Stimulated activated naive CD8-positive, alpha-beta T cell treated with anti-CD3 and anti-CD28 coated beads, Interleukin-15, Interleukin-2, amounts not matched to agents 100 ng/mL and 50 ng/mL, for 24 hours (primary cell): Measurements from ENCODE around the gene PPP2R2D.

Experiments used
- H3K27ac Mint-ChIP-seq: one replicate; pipeline ENCODE4 v1.8.0; 2021; ENCODE audit warnings: mild to moderate bottlenecking, mixed read lengths
- H3K27me3 Mint-ChIP-seq: one replicate; pipeline ENCODE4 v1.8.0; 2021; ENCODE audit warnings: mixed read lengths
- H3K36me3 Mint-ChIP-seq: one replicate; pipeline ENCODE4 v1.8.0; 2021; ENCODE audit warnings: low read depth, mixed read lengths
- H3K4me1 Mint-ChIP-seq: one replicate; pipeline ENCODE4 v1.8.0; 2021; ENCODE audit warnings: low read depth, mixed read lengths
- H3K4me3 Mint-ChIP-seq: one replicate; pipeline ENCODE4 v1.8.0; 2021; ENCODE audit warnings: mild to moderate bottlenecking, mixed read lengths
- H3K9me3 Mint-ChIP-seq: one replicate; pipeline ENCODE4 v1.8.0; 2021; ENCODE audit warnings: mixed read lengths

The PPP2R2D gene

GRCh38 chr10:131900350-131901152 is at the start of gene PPP2R2D:
TSS of gene PPP2R2D (plus strand) at chr10:131901008. CDS start at chr10:131901149, 141 bp downstream.
- Mint-ChIP-seq H3K27ac (peak within 1 kb of the TSS; percentile 86), H3K4me3 (peak within 1 kb of the TSS; percentile 94), H3K27me3 (peaks cover 10% of the 10 kb centered on the region), H3K4me1 (peaks cover 62% of the 10 kb centered on the region), H3K9me3 (no peaks in the 10 kb centered on the region), H3K36me3 (peaks cover 9% of the 10 kb centered on the region)

- no peaks in the 10 kb centered on the region for H3K36me3 Mint-ChIP-seq
- peak overlapping the region; percentile 45 for H3K27ac Mint-ChIP-seq
- H3K9me3 Mint-ChIP-seq = peaks cover 4% of the 10 kb centered on the region
- H3K27me3 Mint-ChIP-seq = no peaks in the 10 kb centered on the region
- no peaks in the 10 kb centered on the region for H3K4me1 Mint-ChIP-seq
- no peak overlapping the region for H3K4me3 Mint-ChIP-seq
These were observed 49.5 kb upstream of the PPP2R2D start for GRCh38 chr10:131851346-131851745.

GRCh38 chr10:131852176-131852822 is 48.5 kb upstream of the PPP2R2D start:
- no peaks in the 10 kb centered on the region for H3K27me3 Mint-ChIP-seq
- no peaks in the 10 kb centered on the region for H3K36me3 Mint-ChIP-seq
- H3K9me3 Mint-ChIP-seq = peaks cover 4% of the 10 kb centered on the region
- no peaks in the 10 kb centered on the region for H3K4me1 Mint-ChIP-seq
- H3K27ac Mint-ChIP-seq = no peak overlapping the region
- H3K4me3 Mint-ChIP-seq = no peak overlapping the region

- H3K27ac Mint-ChIP-seq = no peak overlapping the region
- no peaks in the 10 kb centered on the region for H3K36me3 Mint-ChIP-seq
- peaks cover 4% of the 10 kb centered on the region for H3K9me3 Mint-ChIP-seq
- H3K4me3 Mint-ChIP-seq = no peak overlapping the region
- no peaks in the 10 kb centered on the region for H3K27me3 Mint-ChIP-seq
- no peaks in the 10 kb centered on the region for H3K4me1 Mint-ChIP-seq
These were observed 47.8 kb upstream of the PPP2R2D start for GRCh38 chr10:131852823-131853609.

- Mint-ChIP-seq H3K36me3 (no peaks in the 10 kb centered on the region), H3K9me3 (peaks cover 4% of the 10 kb centered on the region), H3K4me1 (no peaks in the 10 kb centered on the region), H3K4me3 (no peak overlapping the region), H3K27me3 (peaks cover 3% of the 10 kb centered on the region), H3K27ac (no peak overlapping the region)
These were observed 47.2 kb upstream of the PPP2R2D start for GRCh38 chr10:131853610-131853964.

- H3K27ac Mint-ChIP-seq = no peak overlapping the region
- H3K27me3 Mint-ChIP-seq = peaks cover 4% of the 10 kb centered on the region
- H3K9me3 Mint-ChIP-seq = peaks cover 4% of the 10 kb centered on the region
- H3K4me1 Mint-ChIP-seq = no peaks in the 10 kb centered on the region
- no peaks in the 10 kb centered on the region for H3K36me3 Mint-ChIP-seq
- H3K4me3 Mint-ChIP-seq = no peak overlapping the region
These were observed 46.1 kb upstream of the PPP2R2D start for GRCh38 chr10:131854579-131855335.

- Mint-ChIP-seq H3K9me3 (peaks cover 4% of the 10 kb centered on the region), H3K36me3 (no peaks in the 10 kb centered on the region), H3K27me3 (peaks cover 9% of the 10 kb centered on the region), H3K4me3 (no peak overlapping the region), H3K27ac (no peak overlapping the region), H3K4me1 (no peaks in the 10 kb centered on the region)
These were observed 45.1 kb upstream of the PPP2R2D start for GRCh38 chr10:131855461-131856401.

- H3K4me3 Mint-ChIP-seq = no peak overlapping the region
- no peaks in the 10 kb centered on the region for H3K4me1 Mint-ChIP-seq
- H3K27me3 Mint-ChIP-seq = peaks cover 9% of the 10 kb centered on the region
- H3K27ac Mint-ChIP-seq = no peak overlapping the region
- H3K36me3 Mint-ChIP-seq = no peaks in the 10 kb centered on the region
- no peaks in the 10 kb centered on the region for H3K9me3 Mint-ChIP-seq
These were observed 44.2 kb upstream of the PPP2R2D start for GRCh38 chr10:131856441-131857094.

GRCh38 chr10:131857156-131858117 is 43.4 kb upstream of the PPP2R2D start:
- Mint-ChIP-seq H3K36me3 (no peaks in the 10 kb centered on the region), H3K4me1 (no peaks in the 10 kb centered on the region), H3K27ac (no peak overlapping the region), H3K4me3 (no peak overlapping the region), H3K27me3 (peaks cover 13% of the 10 kb centered on the region), H3K9me3 (no peaks in the 10 kb centered on the region)

- no peaks in the 10 kb centered on the region for H3K36me3 Mint-ChIP-seq
- no peaks in the 10 kb centered on the region for H3K4me1 Mint-ChIP-seq
- H3K4me3 Mint-ChIP-seq = no peak overlapping the region
- no peak overlapping the region for H3K27ac Mint-ChIP-seq
- H3K27me3 Mint-ChIP-seq = peaks cover 13% of the 10 kb centered on the region
- H3K9me3 Mint-ChIP-seq = no peaks in the 10 kb centered on the region
These were observed 42.7 kb upstream of the PPP2R2D start for GRCh38 chr10:131858118-131858515.

GRCh38 chr10:131858583-131859340 is 42.0 kb upstream of the PPP2R2D start:
- Mint-ChIP-seq H3K9me3 (no peaks in the 10 kb centered on the region), H3K4me1 (no peaks in the 10 kb centered on the region), H3K27ac (no peak overlapping the region), H3K27me3 (peaks cover 13% of the 10 kb centered on the region), H3K4me3 (no peak overlapping the region), H3K36me3 (no peaks in the 10 kb centered on the region)
